Neural progenitor cell (in vitro differentiated cells): ENCODE data around the gene IL2RA. TPM values are rescaled to one million over a fixed set of nuclear protein-coding genes. Genes with fewer than 3 reads are reported as not detected.

Source experiments
- DNase-seq: peaks from one replicate; pipeline ENCODE4 v3.0.0-alpha.2; 2016; ENCODE audit warnings: low spot score
- H2AFZ ChIP-seq: fragments of 200-600 bp; sonication (generic); replicated peaks from 2 replicates; pipeline ENCODE4 v1.6.1; 2016; ENCODE audit warnings: antibody characterized with exemption
- H3F3A ChIP-seq: fragments of 200-600 bp; sonication (generic); 2 replicates; pipeline ENCODE4 v1.6.1; 2016; ENCODE audit warnings: antibody characterized with exemption, low read depth
- H3K27ac ChIP-seq: fragments of 200-600 bp; sonication (generic); 2 replicates; pipeline ENCODE4 v1.5.1; 2016; ENCODE audit warnings: mild to moderate bottlenecking
- H3K27me3 ChIP-seq: fragments of 200-600 bp; sonication (generic); 2 replicates; pipeline ENCODE4 v1.6.1; 2016; ENCODE audit warnings: mild to moderate bottlenecking, moderate library complexity
- H3K36me3 ChIP-seq: fragments of 200-600 bp; sonication (generic); 2 replicates; pipeline ENCODE4 v1.5.1; 2016
- H3K4me1 ChIP-seq: fragments of 200-600 bp; sonication (generic); 2 replicates; pipeline ENCODE4 v1.6.1; 2016; ENCODE audit warnings: mixed run types
- H3K4me2 ChIP-seq: fragments of 200-600 bp; sonication (generic); 2 replicates; pipeline ENCODE4 v1.6.1; 2016
- H3K4me3 ChIP-seq: fragments of 200-600 bp; sonication (generic); 2 replicates; pipeline ENCODE4 v1.5.1; 2016
- H3K79me2 ChIP-seq: fragments of 200-600 bp; sonication (generic); 2 replicates; pipeline ENCODE4 v1.6.1; 2016; ENCODE audit warnings: low read depth
- H3K9ac ChIP-seq: fragments of 200-600 bp; sonication (generic); 2 replicates; pipeline ENCODE4 v1.6.1; 2016
- H3K9me3 ChIP-seq: fragments of 200-600 bp; sonication (generic); 2 replicates; pipeline ENCODE4 v1.5.1; 2016; ENCODE audit warnings: low read depth
- H4K20me1 ChIP-seq: fragments of 200-600 bp; sonication (generic); 2 replicates; pipeline ENCODE4 v1.6.1; 2016; ENCODE audit warnings: low read depth
- H3K27ac Mint-ChIP-seq: 3 replicates; pipeline ENCODE4 v1.8.0; 2021; ENCODE audit warnings: mixed read lengths
- H3K27me3 Mint-ChIP-seq: 2 replicates; pipeline ENCODE4 v1.8.0; 2022; ENCODE audit warnings: low read depth, mild to moderate bottlenecking, inconsistent platforms, moderate library complexity, mixed read lengths; ENCODE audit not compliant: insufficient read depth
- H3K36me3 Mint-ChIP-seq: 3 replicates; pipeline ENCODE4 v1.8.0; 2021; ENCODE audit warnings: mixed read lengths
- H3K4me1 Mint-ChIP-seq: 3 replicates; pipeline ENCODE4 v1.8.0; 2021; ENCODE audit warnings: mixed read lengths
- H3K4me3 Mint-ChIP-seq: 3 replicates; pipeline ENCODE4 v1.8.0; 2021; ENCODE audit warnings: mild to moderate bottlenecking, moderate library complexity, mixed read lengths
- H3K9me3 Mint-ChIP-seq: 3 replicates; pipeline ENCODE4 v1.8.0; 2020; ENCODE audit warnings: mixed read lengths
- EZH2 ChIP-seq: fragments of 200-600 bp; sonication (generic); IDR thresholded peaks from 2 replicates; pipeline ENCODE4 v1.6.1; 2017; ENCODE audit warnings: antibody characterized with exemption, mild to moderate bottlenecking, moderate library complexity
- EZH2phosphoT487 ChIP-seq: fragments of 200-600 bp; sonication (generic); IDR thresholded peaks from 2 replicates; pipeline ENCODE4 v1.6.1; 2017; ENCODE audit warnings: antibody characterized with exemption
- total RNA-seq: library from RNA; depleted of rRNA; stranded (reverse); fragments of >200 nt; gene quantifications from 2 replicates; pipeline ENCODE4 v1.2.3, GENCODE V29; 2015; ENCODE audit warnings: low replicate concordance
- TF ChIP-seq, protein P1 (sequence below): fragments of 200-600 bp; sonication (generic); IDR thresholded peaks from 2 replicates; pipeline ENCODE4 v1.5.1; 2017; ENCODE audit warnings: antibody characterized with exemption, mild to moderate bottlenecking

IL2RA gene
- total RNA-seq, 1 donor from 2014 or later, result not detected

DNA sequence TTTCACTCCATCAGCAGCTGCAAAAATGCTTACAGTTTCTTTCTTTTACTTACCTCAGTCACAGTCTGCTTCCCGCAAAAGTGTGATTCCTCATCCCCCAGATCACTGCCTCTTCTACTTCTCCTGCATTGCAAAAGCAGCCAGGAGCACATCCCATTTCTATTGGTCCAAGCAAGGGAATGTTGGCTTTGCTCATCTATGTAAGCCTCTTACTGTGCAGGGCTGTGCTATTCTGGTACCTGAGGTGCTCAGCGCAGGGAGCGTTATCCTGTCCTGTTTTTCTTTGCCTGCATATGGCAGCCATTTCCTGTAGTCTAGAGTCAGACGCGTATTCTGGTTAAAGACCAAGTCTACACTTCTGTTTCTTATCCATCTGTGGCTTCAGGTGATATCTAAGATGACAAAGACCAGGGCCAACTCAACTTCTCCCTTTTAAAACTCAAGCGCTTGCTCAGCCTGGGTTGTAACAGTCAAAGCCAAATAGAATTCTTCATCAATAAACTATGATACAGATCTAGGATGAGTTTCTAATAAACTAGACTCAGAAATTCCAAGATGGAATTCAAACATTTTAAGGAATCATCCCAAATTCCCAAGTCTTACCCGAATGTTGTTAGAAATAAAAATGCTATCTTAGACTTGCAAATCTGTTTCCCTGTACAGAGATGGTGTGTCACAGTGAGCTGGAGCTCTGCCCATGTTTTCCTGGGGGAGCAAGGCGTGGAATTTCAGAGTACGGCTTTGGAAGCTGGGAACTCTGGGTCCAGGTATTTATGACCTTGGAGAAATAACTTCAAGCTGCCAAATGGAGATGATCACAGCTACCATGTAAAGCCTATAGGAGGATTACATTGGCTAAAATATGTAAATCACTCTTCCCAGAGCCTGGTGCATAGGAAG lies 20.6 kb upstream of the IL2RA start:
- H2AFZ ChIP-seq, result no peak overlapping the region

DNA sequence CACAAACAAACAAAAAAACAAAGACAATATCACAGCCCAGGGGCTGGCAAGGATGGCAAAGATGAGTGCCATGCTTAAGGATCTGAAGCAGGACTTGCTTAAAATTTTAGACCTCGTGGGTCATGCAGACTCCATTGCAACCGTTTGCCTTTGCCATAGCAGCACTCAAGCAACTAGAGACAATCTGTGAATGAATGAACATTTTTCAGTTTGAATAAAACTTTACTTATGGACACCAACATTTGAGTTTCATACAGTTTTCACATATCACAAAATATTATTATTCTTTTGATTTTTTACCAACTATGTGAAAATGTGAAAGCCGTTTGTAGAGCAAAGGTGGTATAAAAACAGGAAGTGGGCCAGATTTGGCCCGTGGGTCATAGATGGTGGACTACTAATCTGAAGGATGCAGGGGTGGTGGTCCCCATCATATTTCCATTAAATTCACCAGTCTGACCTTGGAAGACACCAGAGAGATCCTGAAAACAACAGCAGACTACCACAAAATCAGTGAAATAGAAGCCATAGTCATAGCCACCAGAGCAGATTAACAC lies 18.3 kb upstream of the IL2RA start:
- Histone ChIP-seq H3K9me3 (no peaks in the 10 kb centered on the region), H3F3A (no peaks in the 10 kb centered on the region), H3K27ac (no peak overlapping the region), H3K36me3 (no peaks in the 10 kb centered on the region), H4K20me1 (no peaks in the 10 kb centered on the region), H3K9ac (no peak overlapping the region), H3K27me3 (no peaks in the 10 kb centered on the region), H3K4me1 (no peaks in the 10 kb centered on the region), H2AFZ (no peak overlapping the region), H3K79me2 (no peaks in the 10 kb centered on the region), H3K4me3 (no peak overlapping the region), H3K4me2 (no peak overlapping the region)
- Mint-ChIP-seq H3K27me3 (peaks cover 7% of the 10 kb centered on the region), H3K4me1 (no peaks in the 10 kb centered on the region), H3K9me3 (peaks cover 3% of the 10 kb centered on the region), H3K27ac (no peak overlapping the region), H3K36me3 (no peaks in the 10 kb centered on the region), H3K4me3 (no peak overlapping the region)
- no peak for DNase-seq
- TF ChIP-seq EZH2 (no peak), EZH2phosphoT487 (no peak)
- TF ChIP-seq, protein P1, sequence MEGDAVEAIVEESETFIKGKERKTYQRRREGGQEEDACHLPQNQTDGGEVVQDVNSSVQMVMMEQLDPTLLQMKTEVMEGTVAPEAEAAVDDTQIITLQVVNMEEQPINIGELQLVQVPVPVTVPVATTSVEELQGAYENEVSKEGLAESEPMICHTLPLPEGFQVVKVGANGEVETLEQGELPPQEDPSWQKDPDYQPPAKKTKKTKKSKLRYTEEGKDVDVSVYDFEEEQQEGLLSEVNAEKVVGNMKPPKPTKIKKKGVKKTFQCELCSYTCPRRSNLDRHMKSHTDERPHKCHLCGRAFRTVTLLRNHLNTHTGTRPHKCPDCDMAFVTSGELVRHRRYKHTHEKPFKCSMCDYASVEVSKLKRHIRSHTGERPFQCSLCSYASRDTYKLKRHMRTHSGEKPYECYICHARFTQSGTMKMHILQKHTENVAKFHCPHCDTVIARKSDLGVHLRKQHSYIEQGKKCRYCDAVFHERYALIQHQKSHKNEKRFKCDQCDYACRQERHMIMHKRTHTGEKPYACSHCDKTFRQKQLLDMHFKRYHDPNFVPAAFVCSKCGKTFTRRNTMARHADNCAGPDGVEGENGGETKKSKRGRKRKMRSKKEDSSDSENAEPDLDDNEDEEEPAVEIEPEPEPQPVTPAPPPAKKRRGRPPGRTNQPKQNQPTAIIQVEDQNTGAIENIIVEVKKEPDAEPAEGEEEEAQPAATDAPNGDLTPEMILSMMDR, result no peak

More for the DNA sequence above, 20.6 kb upstream of the IL2RA start:
- Mint-ChIP-seq H3K9me3 (peaks cover 3% of the 10 kb centered on the region), H3K4me1 (peaks cover 5% of the 10 kb centered on the region), H3K27me3 (peaks cover 12% of the 10 kb centered on the region), H3K36me3 (no peaks in the 10 kb centered on the region), H3K4me3 (no peak overlapping the region), H3K27ac (no peak overlapping the region)
- Histone ChIP-seq H3F3A (no peaks in the 10 kb centered on the region), H3K4me1 (no peaks in the 10 kb centered on the region), H3K36me3 (no peaks in the 10 kb centered on the region), H3K9me3 (no peaks in the 10 kb centered on the region), H3K27me3 (no peaks in the 10 kb centered on the region), H3K4me2 (no peak overlapping the region), H4K20me1 (no peaks in the 10 kb centered on the region), H3K4me3 (no peak overlapping the region), H3K9ac (no peak overlapping the region), H3K79me2 (no peaks in the 10 kb centered on the region), H3K27ac (no peak overlapping the region)
- no peak for TF ChIP-seq EZH2phosphoT487
- no peak for TF ChIP-seq EZH2
- TF ChIP-seq, protein P1, result no peak
- no peak for DNase-seq

DNA sequence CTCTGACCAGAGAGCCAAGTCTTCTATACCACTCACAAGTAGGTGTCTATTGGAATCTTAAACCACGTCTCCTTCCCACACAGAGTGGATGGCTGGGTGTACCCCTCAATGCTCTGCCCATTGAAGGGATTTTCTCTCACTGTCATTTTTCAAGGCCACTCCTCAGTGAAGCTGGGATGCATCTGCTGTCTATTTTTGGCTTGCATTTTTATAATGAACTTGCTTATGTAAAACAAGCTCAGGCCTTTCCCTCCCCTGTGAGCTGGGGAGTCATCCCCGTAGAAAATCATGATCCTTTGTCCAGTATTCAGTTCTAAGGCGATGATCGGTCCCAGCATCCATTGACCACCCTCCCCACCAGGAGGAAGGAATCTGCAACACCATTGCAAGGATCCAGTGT lies 16.9 kb upstream of the IL2RA start:
- Mint-ChIP-seq H3K36me3 (no peaks in the 10 kb centered on the region), H3K27ac (no peak overlapping the region), H3K27me3 (peaks cover 6% of the 10 kb centered on the region), H3K4me3 (no peak overlapping the region), H3K4me1 (no peaks in the 10 kb centered on the region), H3K9me3 (peaks cover 3% of the 10 kb centered on the region)
- Histone ChIP-seq H3K4me1 (no peaks in the 10 kb centered on the region), H3K27me3 (no peaks in the 10 kb centered on the region), H3K9me3 (no peaks in the 10 kb centered on the region), H4K20me1 (no peaks in the 10 kb centered on the region), H3K79me2 (no peaks in the 10 kb centered on the region), H3K27ac (no peak overlapping the region), H2AFZ (no peak overlapping the region), H3F3A (no peaks in the 10 kb centered on the region), H3K4me3 (no peak overlapping the region), H3K36me3 (no peaks in the 10 kb centered on the region), H3K4me2 (no peak overlapping the region), H3K9ac (no peak overlapping the region)
- DNase-seq, result no peak
- TF ChIP-seq, protein P1, result no peak
- TF ChIP-seq EZH2, result no peak
- TF ChIP-seq EZH2phosphoT487, result no peak
